Keratinocyte (primary cell): Measurements from ENCODE around the gene ANKFY1. TPM values are rescaled to one million over a fixed set of nuclear protein-coding genes. Genes with fewer than 3 reads are reported as not detected.

Source experiments
- DNase-seq: peaks from one replicate; pipeline ENCODE4 v3.0.0-alpha.2; 2011; ENCODE audit warnings: low read depth, missing footprints, low spot score
- FAIRE-seq: peaks from 2 replicates; lab custom pipeline; 2011; peaks lifted over from hg19 to GRCh38; lab: Jason Lieb, UNC
- H2AFZ ChIP-seq: 2 replicates; pipeline ENCODE4 v1.6.0; 2012; ENCODE audit warnings: low read length, control low read depth, inconsistent platforms; ENCODE audit not compliant: control insufficient read depth
- H3K27ac ChIP-seq: 2 replicates; pipeline ENCODE4 v1.5.1; 2011; ENCODE audit warnings: low read length; ENCODE audit not compliant: control insufficient read depth, insufficient read depth
- H3K27me3 ChIP-seq: 3 replicates; pipeline ENCODE4 v1.6.0; 2011; ENCODE audit warnings: low read length; ENCODE audit not compliant: control insufficient read depth, insufficient read depth; ENCODE audit errors: extremely low read depth
- H3K36me3 ChIP-seq, 2 experiments: 2 replicates in 1 of 2; 3 replicates in 1 of 2; pipeline ENCODE4 v1.5.1; 2011; ENCODE audit warnings: low read length in 2 of 2, mild to moderate bottlenecking in 1 of 2; ENCODE audit not compliant: control insufficient read depth in 2 of 2, insufficient read depth in 2 of 2; ENCODE audit errors: extremely low read depth in 1 of 2
- H3K4me1 ChIP-seq: 3 replicates; pipeline ENCODE4 v1.5.1; 2011; ENCODE audit warnings: low read length; ENCODE audit not compliant: control insufficient read depth, insufficient read depth; ENCODE audit errors: extremely low read depth
- H3K4me2 ChIP-seq: 3 replicates; pipeline ENCODE4 v1.6.0; 2011; ENCODE audit warnings: low read depth, low read length; ENCODE audit not compliant: control insufficient read depth, insufficient read depth; ENCODE audit errors: extremely low read depth
- H3K4me3 ChIP-seq, 3 experiments: fragments of 200-600 bp in 1 of 3; sonication (generic) in 1 of 3; 2 replicates in 2 of 3; 3 replicates in 1 of 3; pipeline ENCODE4 v1.5.1; 2011 to 2016; ENCODE audit warnings: low read length in 3 of 3, mild to moderate bottlenecking in 3 of 3, control low read depth in 2 of 3, inconsistent platforms in 1 of 3, low read depth in 1 of 3, mixed read lengths in 1 of 3, mixed run types in 1 of 3, moderate library complexity in 1 of 3; ENCODE audit not compliant: control insufficient read depth in 2 of 3, insufficient read depth in 2 of 3; ENCODE audit errors: extremely low read depth in 1 of 3
- H3K79me2 ChIP-seq: 2 replicates; pipeline ENCODE4 v1.6.0; 2012; ENCODE audit warnings: low read length; ENCODE audit not compliant: control insufficient read depth, insufficient read depth
- H3K9ac ChIP-seq: 3 replicates; pipeline ENCODE4 v1.6.0; 2011; ENCODE audit warnings: low read length; ENCODE audit not compliant: control insufficient read depth, insufficient read depth; ENCODE audit errors: extremely low read depth
- H3K9me1 ChIP-seq: 3 replicates; pipeline ENCODE4 v1.6.0; 2011; ENCODE audit warnings: low read length; ENCODE audit not compliant: control insufficient read depth, insufficient read depth; ENCODE audit errors: extremely low read depth
- H3K9me3 ChIP-seq: 2 replicates; pipeline ENCODE4 v1.5.1; 2012; ENCODE audit warnings: low read depth, low read length; ENCODE audit not compliant: control insufficient read depth
- H4K20me1 ChIP-seq: 3 replicates; pipeline ENCODE4 v1.6.0; 2011; ENCODE audit warnings: low read length; ENCODE audit not compliant: control insufficient read depth, insufficient read depth; ENCODE audit errors: extremely low read depth
- CTCF ChIP-seq, 3 experiments: IDR thresholded peaks in 1 of 3; conservative IDR thresholded peaks in 1 of 3; optimal IDR thresholded peaks in 1 of 3; 2 replicates in 2 of 3; 3 replicates in 1 of 3; pipeline versions ENCODE3 to v1.5.1; 2011; ENCODE audit warnings: low read length in 3 of 3, mild to moderate bottlenecking in 3 of 3, moderate library complexity in 2 of 3, control low read depth in 1 of 3, inconsistent platforms in 1 of 3; ENCODE audit not compliant: insufficient read depth in 2 of 3; ENCODE audit errors: extremely low read depth in 1 of 3
- EZH2 ChIP-seq: IDR thresholded peaks from one replicate; pipeline ENCODE4 v1.6.1; 2012; ENCODE audit warnings: inconsistent platforms, mild to moderate bottlenecking, low read length, moderate library complexity
- dilution Hi-C: fragments of 300-500 bp; cut with MboI; formaldehyde crosslinking; loops from one replicate; pipeline ENCODE4 v1.7.0; 2020; ENCODE audit warnings: low sequenced_read_pairs; ENCODE audit not compliant: extremely low pct_ligation_motif_present
- polyA plus RNA-seq, 5 experiments: library from polyadenylated mRNA; depleted of rRNA in 3 of 5; stranded (reverse) in 3 of 5; stranded (forward) in 1 of 5; unstranded in 1 of 5; fragments of >200 nt; gene quantifications; 1 replicate in 1 of 5; 2 replicates in 3 of 5; 3 replicates in 1 of 5; pipeline versions ENCODE4 v1.2.1 to v1.2.3, GENCODE V29; 2011 to 2012; ENCODE audit warnings: missing spikeins in 2 of 5, low read depth in 1 of 5, low replicate concordance in 1 of 5

The ANKFY1 gene
- polyA plus RNA-seq, 1 donor (not counting 4 experiments of a cell fraction or from before 2014, with no cell fraction given) = 27.0 TPM

- peaks cover 59 to 61% of the 10 kb centered on the region in 2 experiments for H3K36me3 ChIP-seq
Measured at GRCh38 chr17:4174556-4174955, 89.2 kb downstream of the ANKFY1 start.

GRCh38 chr17:4173781-4174180 lies 90.0 kb downstream of the ANKFY1 start:
- Histone ChIP-seq H3K9me3 (no peaks in the 10 kb centered on the region), H3K27ac (no peak overlapping the region), H2AFZ (no peak overlapping the region), H3K4me1 (no peaks in the 10 kb centered on the region), H3K4me2 (no peak overlapping the region), H3K27me3 (no peaks in the 10 kb centered on the region), H3K36me3 (peaks cover 57 to 61% of the 10 kb centered on the region in 2 experiments), H3K79me2 (no peaks in the 10 kb centered on the region), H3K9me1 (no peaks in the 10 kb centered on the region), H3K9ac (no peak overlapping the region), H3K4me3 (no peak overlapping the region), H4K20me1 (no peaks in the 10 kb centered on the region)
- dilution Hi-C loops = no loop called here
- no peak for FAIRE-seq
- no peak for TF ChIP-seq CTCF (optimal IDR thresholded peaks at IDR 0.05 in 1 of 3, IDR thresholded peaks at IDR 0.05 in 1 of 3, conservative IDR thresholded peaks at IDR 0.05 in 1 of 3; ENCODE audit: extremely low read depth in 1 of 3, insufficient read depth in 2 of 3, low read length in 3 of 3)
- TF ChIP-seq EZH2 = no peak
- no peak for DNase-seq

More at GRCh38 chr17:4174556-4174955, 89.2 kb downstream of the ANKFY1 start:
- no peak overlapping the region for H3K27ac ChIP-seq
- DNase-seq = no peak
- no peak overlapping the region for H3K4me2 ChIP-seq
- TF ChIP-seq EZH2 = no peak
- TF ChIP-seq CTCF (optimal IDR thresholded peaks at IDR 0.05 in 1 of 3, IDR thresholded peaks at IDR 0.05 in 1 of 3, conservative IDR thresholded peaks at IDR 0.05 in 1 of 3; ENCODE audit: extremely low read depth in 1 of 3, insufficient read depth in 2 of 3, low read length in 3 of 3) = no peak
- no peaks in the 10 kb centered on the region for H3K27me3 ChIP-seq
- FAIRE-seq = no peak
- H3K4me3 ChIP-seq = no peak overlapping the region
- H2AFZ ChIP-seq = no peak overlapping the region
- no peak overlapping the region for H3K9ac ChIP-seq
- no peaks in the 10 kb centered on the region for H3K4me1 ChIP-seq
- no peaks in the 10 kb centered on the region for H3K9me3 ChIP-seq
- no peaks in the 10 kb centered on the region for H3K79me2 ChIP-seq
- H4K20me1 ChIP-seq = no peaks in the 10 kb centered on the region
- H3K9me1 ChIP-seq = no peaks in the 10 kb centered on the region
- dilution Hi-C loops = no loop called here
